ENCODE data around the gene USP35.

DNA sequence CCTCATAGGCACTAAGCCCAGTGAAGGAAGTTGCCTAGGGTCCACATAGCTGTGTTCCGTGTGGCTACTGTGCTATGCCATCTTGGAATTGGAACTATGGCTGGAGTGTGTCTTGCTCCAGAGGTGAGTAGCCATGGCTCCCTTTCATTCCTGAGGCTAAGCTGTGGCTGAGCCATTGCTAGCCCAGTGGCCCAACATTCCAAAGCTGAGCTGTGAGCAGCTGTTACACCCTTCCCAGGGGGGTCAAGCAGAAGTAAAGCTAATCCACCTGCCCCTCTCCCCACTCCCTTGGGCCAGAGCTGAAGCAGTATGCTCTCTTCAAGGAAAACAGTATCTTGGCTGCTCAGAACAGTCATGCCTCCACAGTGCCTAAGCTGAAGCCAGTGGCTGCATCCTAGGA lies 51.1 kb downstream of the USP35 start:
- TF ChIP-seq, protein P1, sequence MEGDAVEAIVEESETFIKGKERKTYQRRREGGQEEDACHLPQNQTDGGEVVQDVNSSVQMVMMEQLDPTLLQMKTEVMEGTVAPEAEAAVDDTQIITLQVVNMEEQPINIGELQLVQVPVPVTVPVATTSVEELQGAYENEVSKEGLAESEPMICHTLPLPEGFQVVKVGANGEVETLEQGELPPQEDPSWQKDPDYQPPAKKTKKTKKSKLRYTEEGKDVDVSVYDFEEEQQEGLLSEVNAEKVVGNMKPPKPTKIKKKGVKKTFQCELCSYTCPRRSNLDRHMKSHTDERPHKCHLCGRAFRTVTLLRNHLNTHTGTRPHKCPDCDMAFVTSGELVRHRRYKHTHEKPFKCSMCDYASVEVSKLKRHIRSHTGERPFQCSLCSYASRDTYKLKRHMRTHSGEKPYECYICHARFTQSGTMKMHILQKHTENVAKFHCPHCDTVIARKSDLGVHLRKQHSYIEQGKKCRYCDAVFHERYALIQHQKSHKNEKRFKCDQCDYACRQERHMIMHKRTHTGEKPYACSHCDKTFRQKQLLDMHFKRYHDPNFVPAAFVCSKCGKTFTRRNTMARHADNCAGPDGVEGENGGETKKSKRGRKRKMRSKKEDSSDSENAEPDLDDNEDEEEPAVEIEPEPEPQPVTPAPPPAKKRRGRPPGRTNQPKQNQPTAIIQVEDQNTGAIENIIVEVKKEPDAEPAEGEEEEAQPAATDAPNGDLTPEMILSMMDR (conservative IDR thresholded peaks at IDR 0.05; ENCODE audit: low read length): no peak
- TF ChIP-seq EZH2phosphoT487 (IDR thresholded peaks at IDR 0.05; ENCODE audit: borderline replicate concordance): no peak
